ENCODE data around the gene TTLL10. TPM values are rescaled to one million over a fixed set of nuclear protein-coding genes. Genes with fewer than 3 reads are reported as not detected.

TTLL10 gene
- polyA plus RNA-seq, 2 of the 4 experiments (the other 2 are of a cell fraction) = not detected

- Histone ChIP-seq H3K27ac (0 out of 6 replicates have a peak overlapping the region, but pooled peaks of 1 of the 2 experiments have one; percentile 2), H3K9me3 (no peaks in the 10 kb centered on the region), H3K4me2 (no peak overlapping the region), H3K4me1 (peaks cover 31% of the 10 kb centered on the region), H3K4me3 (no peak overlapping the region)
- TF ChIP-seq RARB (CRISPR knock-in tag; IDR thresholded peaks at IDR 0.05) = no peak
- no peak for TF ChIP-seq POLR2AphosphoS2 (conservative IDR thresholded peaks at IDR 0.05; ENCODE audit: low read length)
- TF ChIP-seq CTCF (IDR thresholded peaks at IDR 0.05) = no peak
- no peak for TF ChIP-seq CHD2 (IDR thresholded peaks at IDR 0.05; ENCODE audit: low read length, partially characterized antibody)
- TF ChIP-seq ZSCAN20 (CRISPR knock-in tag; IDR thresholded peaks at IDR 0.05) = no peak
- TF ChIP-seq MAZ (IDR thresholded peaks at IDR 0.05; ENCODE audit: borderline replicate concordance, low read depth, low read length) = no peak
- no peak for TF ChIP-seq PBX3 (IDR thresholded peaks at IDR 0.05)
- no peak for TF ChIP-seq POLR2A (IDR thresholded peaks at IDR 0.05; ENCODE audit: low read length)
- no peak for TF ChIP-seq EHMT2 (IDR thresholded peaks at IDR 0.05; ENCODE audit: low read depth)
- no peak for FAIRE-seq
- no peak for DNase-seq (ENCODE audit: low read depth in 1 of 2, low spot score in 1 of 2)
- POLR2A ChIA-PET = no interaction called here
- WGBS (ENCODE audit: missing lambda C conversion rate) = 51% methylated on average over 5 of the region's 30 CpGs
- ATAC-seq = peak; percentile 6 to 10; a peak in 3 of 6 replicates
- CTCF ChIA-PET = interaction anchor here (0.6 to 9.4 kb wide), 4 partner anchors 118 to 301 kb away, joined by 3 to 46 read pairs (median 3); no protein-coding TSS in a partner anchor
Measured at GRCh38 chr1:1239614-1240347, 66.1 kb downstream of the TTLL10 start.

GRCh38 chr1:1240348-1240732 is 66.7 kb downstream of the TTLL10 start:
- DNase-seq (ENCODE audit: low read depth in 1 of 2, low spot score in 1 of 2) (no peak), ATAC-seq (no peak), FAIRE-seq (no peak)
- 50% methylated on average over 2 of the region's 11 CpGs for WGBS (ENCODE audit: missing lambda C conversion rate)
- Histone ChIP-seq H3K9me3 (no peaks in the 10 kb centered on the region), H3K4me3 (no peak overlapping the region), H3K4me1 (peaks cover 33% of the 10 kb centered on the region), H3K4me2 (no peak overlapping the region), H3K27ac (no peak overlapping the region)
- POLR2A ChIA-PET = no interaction called here
- CTCF ChIA-PET = interaction anchor here (9.4 kb wide), 1 partner anchor 118 kb away, joined by 46 read pairs; no protein-coding TSS in a partner anchor
- TF ChIP-seq RCOR1 (IDR thresholded peaks at IDR 0.05; ENCODE audit: low read depth, low read length) (no peak), PHF8 (IDR thresholded peaks at IDR 0.05; ENCODE audit: borderline replicate concordance, low read depth) (no peak), NFE2L2 (conservative IDR thresholded peaks at IDR 0.05; ENCODE audit: low read length) (no peak), POLR2A (IDR thresholded peaks at IDR 0.05; ENCODE audit: low read length) (no peak), PBX3 (IDR thresholded peaks at IDR 0.05) (no peak), HOXB5 (CRISPR knock-in tag; IDR thresholded peaks at IDR 0.05) (no peak), CBX2 (IDR thresholded peaks at IDR 0.05; ENCODE audit: borderline replicate concordance, low read depth) (no peak), KDM1A (IDR thresholded peaks at IDR 0.05; ENCODE audit: low read depth) (no peak), EHF (CRISPR knock-in tag; IDR thresholded peaks at IDR 0.05) (no peak), E2F6 (IDR thresholded peaks at IDR 0.05; ENCODE audit: borderline replicate concordance, low read depth) (no peak), ZC3H11A (IDR thresholded peaks at IDR 0.05) (no peak), RAD21 (conservative IDR thresholded peaks at IDR 0.05 in 1 of 2, IDR thresholded peaks at IDR 0.05 in 1 of 2) (no peak), JUN (IDR thresholded peaks at IDR 0.05) (no peak), MAZ (IDR thresholded peaks at IDR 0.05; ENCODE audit: borderline replicate concordance, low read depth, low read length) (no peak), CHD2 (IDR thresholded peaks at IDR 0.05; ENCODE audit: low read length, partially characterized antibody) (no peak), EP300 (IDR thresholded peaks at IDR 0.05) (no peak), HES2 (IDR thresholded peaks at IDR 0.05) (no peak)
